RWPE2 (cell line): ENCODE measurements around the gene LILRB2.
"Not testable (repeated sequence)": the region's sequence is repeated elsewhere in the genome, so short reads cannot be mapped to it uniquely, and the experiment has no call there.

Experiments used
- ATAC-seq: fragments of 200-7000 bp; cut with Tn5 transposase; 3 replicates; pipeline ENCODE4 v1.9.1; 2021; ENCODE audit warnings: low read depth
- DNase-seq: peaks from one replicate; pipeline ENCODE4 v3.0.0-alpha.2; 2020; ENCODE audit warnings: low spot score
- H3K27ac ChIP-seq: fragments of 450-650 bp; 2 replicates; pipeline ENCODE4 v1.5.1; 2017; ENCODE audit warnings: mild to moderate bottlenecking; ENCODE audit not compliant: poor library complexity, severe bottlenecking
- H3K27me3 ChIP-seq: fragments of 250-450 bp; sonication (Bioruptor Pico); 2 replicates; pipeline ENCODE4 v1.5.1; 2021; ENCODE audit warnings: mild to moderate bottlenecking, moderate library complexity; ENCODE audit not compliant: insufficient read depth, poor library complexity, severe bottlenecking
- H3K36me3 ChIP-seq: fragments of 250-450 bp; sonication (Bioruptor Pico); 2 replicates; pipeline ENCODE4 v1.5.1; 2020; ENCODE audit warnings: low read depth, mild to moderate bottlenecking, moderate library complexity
- H3K4me1 ChIP-seq: fragments of 250-450 bp; sonication (Bioruptor Pico); 2 replicates; pipeline ENCODE4 v1.5.1; 2021; ENCODE audit warnings: mild to moderate bottlenecking, moderate library complexity; ENCODE audit not compliant: insufficient read depth, poor library complexity, severe bottlenecking
- H3K4me3 ChIP-seq: fragments of 250-450 bp; sonication (Bioruptor Pico); 2 replicates; pipeline ENCODE4 v1.5.1; 2021; ENCODE audit warnings: mild to moderate bottlenecking, moderate library complexity; ENCODE audit not compliant: severe bottlenecking
- H3K9me3 ChIP-seq: fragments of 250-450 bp; sonication (Bioruptor Pico); 2 replicates; pipeline ENCODE4 v1.5.1; 2021; ENCODE audit warnings: mild to moderate bottlenecking, moderate library complexity; ENCODE audit not compliant: severe bottlenecking
- TF ChIP-seq, protein P1 (sequence below): fragments of 450-650 bp; IDR thresholded peaks from one replicate; pipeline ENCODE4 v1.5.1; 2017; ENCODE audit warnings: mild to moderate bottlenecking, moderate library complexity; ENCODE audit not compliant: poor library complexity, severe bottlenecking

LILRB2 gene

DNA sequence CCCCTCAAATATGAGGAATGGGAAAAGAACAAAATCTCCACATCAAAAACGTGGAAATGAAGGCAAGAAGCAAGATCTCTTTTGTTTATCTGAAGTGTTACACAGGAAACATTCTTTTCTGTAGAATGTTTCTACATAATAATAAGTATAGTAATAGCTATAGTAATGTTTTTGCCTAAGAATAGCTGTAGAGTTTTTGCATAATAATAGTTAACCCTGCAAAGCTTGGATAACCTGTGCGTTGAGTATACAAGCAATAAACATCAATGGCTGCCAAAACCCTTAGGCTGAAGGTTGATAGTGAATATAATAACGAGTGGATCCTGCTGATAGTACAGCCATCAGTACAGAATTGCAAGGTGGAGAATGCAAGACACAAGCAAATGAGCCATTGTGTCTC lies 43.2 kb upstream of the LILRB2 start:
- Histone ChIP-seq H3K27ac (no peak overlapping the region), H3K4me1 (no peaks in the 10 kb centered on the region), H3K4me3 (no peak overlapping the region), H3K9me3 (no peaks in the 10 kb centered on the region), H3K27me3 (peaks cover 3% of the 10 kb centered on the region), H3K36me3 (no peaks in the 10 kb centered on the region)
- ATAC-seq (no peak), DNase-seq (no peak)
- TF ChIP-seq, protein P1, sequence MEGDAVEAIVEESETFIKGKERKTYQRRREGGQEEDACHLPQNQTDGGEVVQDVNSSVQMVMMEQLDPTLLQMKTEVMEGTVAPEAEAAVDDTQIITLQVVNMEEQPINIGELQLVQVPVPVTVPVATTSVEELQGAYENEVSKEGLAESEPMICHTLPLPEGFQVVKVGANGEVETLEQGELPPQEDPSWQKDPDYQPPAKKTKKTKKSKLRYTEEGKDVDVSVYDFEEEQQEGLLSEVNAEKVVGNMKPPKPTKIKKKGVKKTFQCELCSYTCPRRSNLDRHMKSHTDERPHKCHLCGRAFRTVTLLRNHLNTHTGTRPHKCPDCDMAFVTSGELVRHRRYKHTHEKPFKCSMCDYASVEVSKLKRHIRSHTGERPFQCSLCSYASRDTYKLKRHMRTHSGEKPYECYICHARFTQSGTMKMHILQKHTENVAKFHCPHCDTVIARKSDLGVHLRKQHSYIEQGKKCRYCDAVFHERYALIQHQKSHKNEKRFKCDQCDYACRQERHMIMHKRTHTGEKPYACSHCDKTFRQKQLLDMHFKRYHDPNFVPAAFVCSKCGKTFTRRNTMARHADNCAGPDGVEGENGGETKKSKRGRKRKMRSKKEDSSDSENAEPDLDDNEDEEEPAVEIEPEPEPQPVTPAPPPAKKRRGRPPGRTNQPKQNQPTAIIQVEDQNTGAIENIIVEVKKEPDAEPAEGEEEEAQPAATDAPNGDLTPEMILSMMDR, result no peak

GRCh38 chr19:54322934-54323333 lies 42.0 kb upstream of the LILRB2 start:
- not testable (repeated sequence) for H3K36me3 ChIP-seq, DNase-seq, H3K27me3 ChIP-seq, ATAC-seq, H3K4me1 ChIP-seq, H3K27ac ChIP-seq, H3K9me3 ChIP-seq, H3K4me3 ChIP-seq
- TF ChIP-seq, protein P1, result peak; percentile 30

- not testable (repeated sequence) for ATAC-seq, H3K9me3 ChIP-seq, H3K4me3 ChIP-seq, H3K4me1 ChIP-seq, H3K27ac ChIP-seq, H3K36me3 ChIP-seq, DNase-seq, H3K27me3 ChIP-seq
Measured at GRCh38 chr19:54322295-54322694, 41.4 kb upstream of the LILRB2 start.

- Histone ChIP-seq H3K9me3 (no peaks in the 10 kb centered on the region), H3K36me3 (no peaks in the 10 kb centered on the region), H3K4me3 (no peak overlapping the region), H3K27me3 (peaks cover 3% of the 10 kb centered on the region), H3K4me1 (no peaks in the 10 kb centered on the region), H3K27ac (no peak overlapping the region)
- DNase-seq, result no peak
- TF ChIP-seq, protein P1, result no peak
- no peak for ATAC-seq
Measured at GRCh38 chr19:54319892-54320670, 39.2 kb upstream of the LILRB2 start.

DNA sequence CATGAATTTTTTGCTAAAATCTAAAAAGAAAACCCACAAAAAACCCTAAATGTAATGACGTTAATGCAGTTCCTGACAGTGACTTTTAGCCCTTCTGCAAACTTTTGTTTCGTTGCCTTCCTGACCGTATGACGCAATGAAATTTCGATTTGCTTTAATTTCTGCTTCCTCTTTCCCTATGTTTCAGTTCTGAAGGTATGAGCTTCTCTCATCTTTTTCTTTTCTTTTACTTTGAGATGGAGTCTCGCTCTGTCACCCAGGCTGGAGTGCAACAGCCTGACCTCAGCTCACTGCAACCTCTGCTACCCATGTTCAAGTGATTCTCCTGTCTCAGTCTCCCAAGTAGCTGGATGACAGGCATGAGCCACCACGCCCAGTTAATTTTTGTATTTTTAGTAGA lies 38.1 kb upstream of the LILRB2 start:
- no peak overlapping the region for H3K4me3 ChIP-seq
- no peaks in the 10 kb centered on the region for H3K9me3 ChIP-seq
- peaks cover 10% of the 10 kb centered on the region for H3K27me3 ChIP-seq
- DNase-seq (no peak), ATAC-seq (no peak)
- TF ChIP-seq, protein P1, result no peak
- no peaks in the 10 kb centered on the region for H3K4me1 ChIP-seq
- no peaks in the 10 kb centered on the region for H3K36me3 ChIP-seq
- H3K27ac ChIP-seq, result no peak overlapping the region
